ENCODE results near the gene MYLK2. TPM values are rescaled to one million over a fixed set of nuclear protein-coding genes. Genes with fewer than 3 reads are reported as not detected.

Gene MYLK2
- total and polyA plus RNA-seq, 8 donors, result 1.8 to 10.8 (median 4.3) TPM

DNA sequence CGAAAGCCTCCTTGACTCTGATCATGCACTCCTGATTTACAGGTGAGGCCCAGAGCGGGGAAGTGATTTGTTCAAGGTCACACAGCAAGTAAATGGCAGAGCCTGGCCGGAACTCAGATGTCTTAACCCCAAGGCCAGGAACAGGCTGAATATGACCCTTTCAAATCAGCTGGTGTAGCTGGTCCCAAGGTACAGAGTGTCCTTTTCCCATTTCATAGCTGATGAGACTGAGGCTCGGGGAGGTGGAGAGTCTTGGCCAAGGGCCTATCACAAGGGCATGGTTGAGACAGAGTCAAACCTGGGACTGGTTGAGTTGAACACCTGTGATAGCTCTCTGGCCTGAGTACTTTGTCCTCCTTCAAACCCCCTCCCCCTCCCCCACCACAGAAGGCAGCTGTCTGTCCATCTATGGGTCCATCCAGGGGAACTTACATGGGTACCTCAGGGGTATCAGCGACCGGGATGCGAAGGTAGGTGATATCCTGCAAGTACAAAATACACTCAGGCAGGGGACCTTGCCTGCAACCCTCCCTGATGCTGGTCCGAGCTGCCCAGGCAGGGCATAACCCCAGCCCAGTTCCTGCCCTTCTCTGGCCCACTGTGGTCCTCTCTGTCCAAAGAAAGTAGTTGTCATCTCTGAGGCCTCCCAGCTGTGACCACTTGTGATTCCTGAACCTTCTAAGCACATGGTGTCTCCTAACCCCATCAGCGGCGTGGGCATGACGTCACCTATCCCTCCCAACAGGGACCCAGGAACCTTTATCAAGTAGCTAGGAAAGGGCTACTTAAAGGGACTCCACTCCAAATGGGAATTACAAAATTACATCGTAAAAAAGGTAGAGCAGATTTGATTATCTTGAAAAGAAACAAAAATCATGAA is 45.6 kb downstream of the MYLK2 start:
- Histone ChIP-seq H3K4me1 (peaks cover 0 to 10% (median 7%) of the 10 kb centered on the region in 3 donors), H3K4me3 (no peak overlapping the region), H3K9me3 (no peaks in the 10 kb centered on the region), H3K27ac (no peak overlapping the region), H3K36me3 (no peaks in the 10 kb centered on the region), H3K27me3 (no peaks in the 10 kb centered on the region)
- DNase-seq, result no peak
- TF ChIP-seq, protein P1, sequence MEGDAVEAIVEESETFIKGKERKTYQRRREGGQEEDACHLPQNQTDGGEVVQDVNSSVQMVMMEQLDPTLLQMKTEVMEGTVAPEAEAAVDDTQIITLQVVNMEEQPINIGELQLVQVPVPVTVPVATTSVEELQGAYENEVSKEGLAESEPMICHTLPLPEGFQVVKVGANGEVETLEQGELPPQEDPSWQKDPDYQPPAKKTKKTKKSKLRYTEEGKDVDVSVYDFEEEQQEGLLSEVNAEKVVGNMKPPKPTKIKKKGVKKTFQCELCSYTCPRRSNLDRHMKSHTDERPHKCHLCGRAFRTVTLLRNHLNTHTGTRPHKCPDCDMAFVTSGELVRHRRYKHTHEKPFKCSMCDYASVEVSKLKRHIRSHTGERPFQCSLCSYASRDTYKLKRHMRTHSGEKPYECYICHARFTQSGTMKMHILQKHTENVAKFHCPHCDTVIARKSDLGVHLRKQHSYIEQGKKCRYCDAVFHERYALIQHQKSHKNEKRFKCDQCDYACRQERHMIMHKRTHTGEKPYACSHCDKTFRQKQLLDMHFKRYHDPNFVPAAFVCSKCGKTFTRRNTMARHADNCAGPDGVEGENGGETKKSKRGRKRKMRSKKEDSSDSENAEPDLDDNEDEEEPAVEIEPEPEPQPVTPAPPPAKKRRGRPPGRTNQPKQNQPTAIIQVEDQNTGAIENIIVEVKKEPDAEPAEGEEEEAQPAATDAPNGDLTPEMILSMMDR (IDR thresholded peaks at IDR 0.05), result no peak
- 62 to 73% methylated on average over 12 of the region's 12 CpGs for WGBS, 2 donors
- no peak for ATAC-seq
- intact Hi-C loops (cut with DNase I), result no loop called here
- no peak for FAIRE-seq

DNA sequence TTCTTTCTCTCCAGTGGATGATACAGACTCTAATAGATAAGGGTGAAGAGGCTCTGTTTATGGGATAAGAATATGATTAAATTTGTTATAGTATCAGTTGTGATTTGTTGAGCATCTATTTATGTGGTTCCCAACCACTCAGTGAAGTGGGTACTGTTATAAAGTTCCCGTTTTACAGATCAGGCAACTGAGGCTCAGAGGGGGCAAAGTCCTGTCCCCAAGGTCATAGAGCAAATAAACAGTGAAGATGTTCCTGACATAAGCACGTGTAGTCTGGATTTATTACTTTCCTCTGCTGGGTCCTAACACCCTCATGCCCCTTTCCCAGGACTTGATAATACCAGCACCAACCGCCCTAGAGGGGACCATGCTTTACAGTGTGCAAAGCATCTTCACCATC is 47.1 kb downstream of the MYLK2 start:
- no peaks in the 10 kb centered on the region for H3K27me3 ChIP-seq
- 67 to 68% methylated on average over 3 of the region's 3 CpGs for WGBS, 2 donors
- H3K27ac ChIP-seq, result no peak overlapping the region
- no peaks in the 10 kb centered on the region for H3K36me3 ChIP-seq
- no peak overlapping the region for H3K4me3 ChIP-seq
- TF ChIP-seq, protein P1 (IDR thresholded peaks at IDR 0.05), result no peak
- intact Hi-C loops (cut with DNase I), result no loop called here
- FAIRE-seq, result no peak
- DNase-seq, result no peak
- ATAC-seq, result no peak
- H3K9me3 ChIP-seq, result no peaks in the 10 kb centered on the region
- H3K4me1 ChIP-seq, result peaks cover 0 to under 1% (median 0%) of the 10 kb centered on the region in 3 donors

DNA sequence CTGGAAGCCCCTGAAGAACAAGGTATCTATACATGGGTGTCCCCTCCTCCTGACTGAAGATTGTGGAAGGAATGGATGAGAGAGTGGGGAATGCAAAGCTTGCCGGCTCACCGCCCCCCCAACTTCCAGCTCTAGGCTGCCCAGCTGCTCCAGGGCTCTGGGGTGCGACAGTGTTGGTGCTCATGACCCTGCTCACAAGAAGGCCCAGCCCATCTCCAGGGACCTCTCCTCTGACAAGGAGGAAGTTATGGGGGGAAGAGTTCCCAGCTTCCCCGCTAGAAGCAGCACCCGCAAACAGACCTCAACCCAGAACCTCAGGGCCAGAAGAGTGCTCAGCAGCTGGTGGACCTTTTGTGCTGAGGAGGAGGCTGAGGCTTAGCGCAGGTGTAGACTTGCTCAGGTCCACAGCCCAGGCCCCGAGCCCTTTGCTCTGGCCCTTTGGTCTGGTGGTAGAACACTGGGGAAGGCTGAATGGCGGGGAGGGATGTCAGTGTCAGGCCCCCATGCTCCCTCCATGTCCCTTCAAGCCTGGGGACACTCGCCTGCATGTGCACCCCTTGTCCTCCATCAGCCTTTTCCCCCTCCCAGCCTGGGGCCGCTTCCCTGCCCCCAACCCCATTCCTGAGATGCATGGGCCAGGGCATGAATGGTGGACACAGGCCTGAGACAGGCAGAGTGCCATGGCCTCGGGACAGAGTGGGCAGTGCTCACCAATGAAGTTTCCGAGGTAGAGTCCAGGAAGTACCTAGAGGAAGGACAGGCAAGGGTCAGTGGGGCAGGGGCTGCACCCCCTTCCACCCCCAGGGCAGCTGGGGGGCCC is 49.9 kb downstream of the MYLK2 start:
- ATAC-seq (no peak), FAIRE-seq (no peak), DNase-seq (no peak)
- Histone ChIP-seq H3K27me3 (no peaks in the 10 kb centered on the region), H3K4me1 (no peaks in the 10 kb centered on the region), H3K4me3 (peak overlapping the region in 2 of 4 donors; percentile 78 to 82), H3K36me3 (no peaks in the 10 kb centered on the region), H3K9me3 (no peaks in the 10 kb centered on the region), H3K27ac (no peak overlapping the region)
- WGBS, 2 donors, result 72 to 81% methylated on average over 12 of the region's 12 CpGs
- intact Hi-C loops (cut with DNase I), result no loop called here
- TF ChIP-seq, protein P1 (IDR thresholded peaks at IDR 0.05), result no peak

DNA sequence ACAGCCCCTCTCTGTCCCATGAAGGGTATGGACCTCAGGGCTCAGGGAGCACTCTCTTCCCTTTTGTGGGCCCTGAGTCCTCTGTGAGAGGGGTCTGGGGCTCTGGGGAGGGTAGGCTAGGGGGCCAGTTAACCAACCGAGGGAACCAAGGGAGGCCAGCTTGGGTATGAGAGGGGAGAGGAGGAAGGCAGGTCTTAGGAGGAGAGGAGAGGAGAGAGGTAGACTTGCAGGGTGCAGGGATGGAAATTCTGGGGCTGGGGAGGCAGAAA is 50.5 kb downstream of the MYLK2 start:
- no peaks in the 10 kb centered on the region for H3K36me3 ChIP-seq
- H3K27ac ChIP-seq, result no peak overlapping the region
- peak overlapping the region; percentile 55 to 82 (median 73) for H3K4me3 ChIP-seq
- 0 to 20% methylated on average over 1 of the region's 1 CpG for WGBS, 2 donors
- H3K4me1 ChIP-seq, result no peaks in the 10 kb centered on the region
- FAIRE-seq (no peak), DNase-seq (no peak), ATAC-seq (no peak)
- TF ChIP-seq, protein P1 (IDR thresholded peaks at IDR 0.05), result no peak
- intact Hi-C loops (cut with DNase I), result no loop called here
- no peaks in the 10 kb centered on the region for H3K9me3 ChIP-seq
- H3K27me3 ChIP-seq, result no peaks in the 10 kb centered on the region
